ENCODE results near the gene QRFP.

Gene QRFP

GRCh38 chr9:130871395-130872062, 25.1 kb downstream of the QRFP start:
- ATAC-seq (replicated peaks; ENCODE audit: extremely low read depth, poor library complexity, severe bottlenecking) (no peak), DNase-seq (ENCODE audit: low spot score in 2 of 2) (no peak)
- Mint-ChIP-seq H3K27me3 (no peaks in the 10 kb centered on the region), H3K4me3 (no peak overlapping the region), H3K36me3 (ENCODE audit: insufficient read depth) (peaks cover 27% of the 10 kb centered on the region), H3K4me1 (peaks cover under 1% of the 10 kb centered on the region), H3K27ac (ENCODE audit: low read depth) (no peak overlapping the region), H3K9me3 (no peaks in the 10 kb centered on the region)

GRCh38 chr9:130870491-130871381, 25.9 kb downstream of the QRFP start:
- Mint-ChIP-seq H3K4me1 (peaks cover 5% of the 10 kb centered on the region), H3K9me3 (no peaks in the 10 kb centered on the region), H3K36me3 (ENCODE audit: insufficient read depth) (peaks cover 26% of the 10 kb centered on the region), H3K27ac (ENCODE audit: low read depth) (no peak overlapping the region), H3K4me3 (no peak overlapping the region), H3K27me3 (no peaks in the 10 kb centered on the region)
- no peak for ATAC-seq (replicated peaks; ENCODE audit: extremely low read depth, poor library complexity, severe bottlenecking)
- no peak for DNase-seq (ENCODE audit: low spot score in 2 of 2)

GRCh38 chr9:130869250-130869649, 27.4 kb downstream of the QRFP start:
- Mint-ChIP-seq H3K4me1 (peaks cover 5% of the 10 kb centered on the region), H3K9me3 (no peaks in the 10 kb centered on the region), H3K27ac (ENCODE audit: low read depth) (no peak overlapping the region), H3K27me3 (no peaks in the 10 kb centered on the region), H3K4me3 (no peak overlapping the region), H3K36me3 (ENCODE audit: insufficient read depth) (peaks cover 19% of the 10 kb centered on the region)
- DNase-seq (ENCODE audit: low spot score in 2 of 2) (no peak), ATAC-seq (replicated peaks; ENCODE audit: extremely low read depth, poor library complexity, severe bottlenecking) (no peak)

- Mint-ChIP-seq H3K4me1 (peaks cover 5% of the 10 kb centered on the region), H3K27me3 (no peaks in the 10 kb centered on the region), H3K27ac (ENCODE audit: low read depth) (no peak overlapping the region), H3K9me3 (no peaks in the 10 kb centered on the region), H3K4me3 (no peak overlapping the region), H3K36me3 (ENCODE audit: insufficient read depth) (peaks cover 15% of the 10 kb centered on the region)
- DNase-seq (ENCODE audit: low spot score in 2 of 2) (no peak), ATAC-seq (replicated peaks; ENCODE audit: extremely low read depth, poor library complexity, severe bottlenecking) (no peak)
Measured at GRCh38 chr9:130868230-130868629, 28.4 kb downstream of the QRFP start.

GRCh38 chr9:130867556-130867955, 29.1 kb downstream of the QRFP start:
- H3K9me3 Mint-ChIP-seq = no peaks in the 10 kb centered on the region
- peaks cover 14% of the 10 kb centered on the region for H3K36me3 Mint-ChIP-seq (ENCODE audit: insufficient read depth)
- DNase-seq (ENCODE audit: low spot score in 2 of 2) (no peak), ATAC-seq (replicated peaks; ENCODE audit: extremely low read depth, poor library complexity, severe bottlenecking) (no peak)
- H3K4me1 Mint-ChIP-seq = peaks cover 5% of the 10 kb centered on the region
- H3K27ac Mint-ChIP-seq (ENCODE audit: low read depth) = no peak overlapping the region
- H3K4me3 Mint-ChIP-seq = no peak overlapping the region
- H3K27me3 Mint-ChIP-seq = no peaks in the 10 kb centered on the region

- H3K36me3 Mint-ChIP-seq (ENCODE audit: insufficient read depth) = peaks cover 10% of the 10 kb centered on the region
- H3K9me3 Mint-ChIP-seq = no peaks in the 10 kb centered on the region
- H3K4me3 Mint-ChIP-seq = no peak overlapping the region
- ATAC-seq (replicated peaks; ENCODE audit: extremely low read depth, poor library complexity, severe bottlenecking) (no peak), DNase-seq (ENCODE audit: low spot score in 2 of 2) (peak in 1 of 2 donors; percentile 24)
- peaks cover 5% of the 10 kb centered on the region for H3K4me1 Mint-ChIP-seq
- no peaks in the 10 kb centered on the region for H3K27me3 Mint-ChIP-seq
- H3K27ac Mint-ChIP-seq (ENCODE audit: low read depth) = peak overlapping the region; percentile 23
Measured at GRCh38 chr9:130866474-130866965, 30.1 kb downstream of the QRFP start.

- H3K4me1 Mint-ChIP-seq = peaks cover 5% of the 10 kb centered on the region
- DNase-seq (ENCODE audit: low spot score in 2 of 2) = no peak
- H3K36me3 Mint-ChIP-seq (ENCODE audit: insufficient read depth) = peaks cover 10% of the 10 kb centered on the region
- no peak for ATAC-seq (replicated peaks; ENCODE audit: extremely low read depth, poor library complexity, severe bottlenecking)
- no peaks in the 10 kb centered on the region for H3K27me3 Mint-ChIP-seq
- peak overlapping the region; percentile 23 for H3K27ac Mint-ChIP-seq (ENCODE audit: low read depth)
- H3K9me3 Mint-ChIP-seq = no peaks in the 10 kb centered on the region
- no peak overlapping the region for H3K4me3 Mint-ChIP-seq
Measured at GRCh38 chr9:130865921-130866320, 30.7 kb downstream of the QRFP start.

GRCh38 chr9:130864541-130864940, 32.1 kb downstream of the QRFP start:
- Mint-ChIP-seq H3K36me3 (ENCODE audit: insufficient read depth) (peaks cover 15% of the 10 kb centered on the region), H3K4me3 (no peak overlapping the region), H3K4me1 (peaks cover 5% of the 10 kb centered on the region), H3K9me3 (no peaks in the 10 kb centered on the region), H3K27ac (ENCODE audit: low read depth) (no peak overlapping the region), H3K27me3 (no peaks in the 10 kb centered on the region)
- DNase-seq (ENCODE audit: low spot score in 2 of 2) (no peak), ATAC-seq (replicated peaks; ENCODE audit: extremely low read depth, poor library complexity, severe bottlenecking) (no peak)

- no peak overlapping the region for H3K4me3 Mint-ChIP-seq
- ATAC-seq (replicated peaks; ENCODE audit: extremely low read depth, poor library complexity, severe bottlenecking) (no peak), DNase-seq (ENCODE audit: low spot score in 2 of 2) (no peak)
- H3K27me3 Mint-ChIP-seq = no peaks in the 10 kb centered on the region
- peaks cover 5% of the 10 kb centered on the region for H3K4me1 Mint-ChIP-seq
- no peak overlapping the region for H3K27ac Mint-ChIP-seq (ENCODE audit: low read depth)
- H3K36me3 Mint-ChIP-seq (ENCODE audit: insufficient read depth) = peaks cover 18% of the 10 kb centered on the region
- no peaks in the 10 kb centered on the region for H3K9me3 Mint-ChIP-seq
Measured at GRCh38 chr9:130862747-130863146, 33.9 kb downstream of the QRFP start.

GRCh38 chr9:130862217-130862616, 34.4 kb downstream of the QRFP start:
- H3K27me3 Mint-ChIP-seq = no peaks in the 10 kb centered on the region
- H3K4me3 Mint-ChIP-seq = no peak overlapping the region
- H3K36me3 Mint-ChIP-seq (ENCODE audit: insufficient read depth) = peaks cover 21% of the 10 kb centered on the region
- no peak for ATAC-seq (replicated peaks; ENCODE audit: extremely low read depth, poor library complexity, severe bottlenecking)
- peaks cover 5% of the 10 kb centered on the region for H3K4me1 Mint-ChIP-seq
- DNase-seq (ENCODE audit: low spot score in 2 of 2) = no peak
- no peaks in the 10 kb centered on the region for H3K9me3 Mint-ChIP-seq
- no peak overlapping the region for H3K27ac Mint-ChIP-seq (ENCODE audit: low read depth)

GRCh38 chr9:130861372-130862180, 35.0 kb downstream of the QRFP start:
- H3K27ac Mint-ChIP-seq (ENCODE audit: low read depth) = no peak overlapping the region
- H3K4me1 Mint-ChIP-seq = peaks cover 5% of the 10 kb centered on the region
- H3K27me3 Mint-ChIP-seq = no peaks in the 10 kb centered on the region
- H3K36me3 Mint-ChIP-seq (ENCODE audit: insufficient read depth) = peaks cover 21% of the 10 kb centered on the region
- ATAC-seq (replicated peaks; ENCODE audit: extremely low read depth, poor library complexity, severe bottlenecking) = no peak
- H3K4me3 Mint-ChIP-seq = no peak overlapping the region
- H3K9me3 Mint-ChIP-seq = no peaks in the 10 kb centered on the region
- no peak for DNase-seq (ENCODE audit: low spot score in 2 of 2)

- Mint-ChIP-seq H3K4me3 (no peak overlapping the region), H3K36me3 (ENCODE audit: insufficient read depth) (peaks cover 20% of the 10 kb centered on the region), H3K27me3 (no peaks in the 10 kb centered on the region), H3K27ac (ENCODE audit: low read depth) (no peak overlapping the region), H3K4me1 (no peaks in the 10 kb centered on the region), H3K9me3 (no peaks in the 10 kb centered on the region)
- ATAC-seq (replicated peaks; ENCODE audit: extremely low read depth, poor library complexity, severe bottlenecking) (no peak), DNase-seq (ENCODE audit: low spot score in 2 of 2) (no peak)
Measured at GRCh38 chr9:130860458-130861316, 35.9 kb downstream of the QRFP start.

Data from central memory CD8-positive, alpha-beta T cell (primary cell).